ENCODE results near the gene KDELR1. TPM values are rescaled to one million over a fixed set of nuclear protein-coding genes. Genes with fewer than 3 reads are reported as not detected.

Gene KDELR1
- total and polyA plus RNA-seq, 9 of the 15 experiments (the other 6 are each of a cell fraction or from before 2014, with no cell fraction given): 6.1 to 165 (median 58.5) TPM

DNA sequence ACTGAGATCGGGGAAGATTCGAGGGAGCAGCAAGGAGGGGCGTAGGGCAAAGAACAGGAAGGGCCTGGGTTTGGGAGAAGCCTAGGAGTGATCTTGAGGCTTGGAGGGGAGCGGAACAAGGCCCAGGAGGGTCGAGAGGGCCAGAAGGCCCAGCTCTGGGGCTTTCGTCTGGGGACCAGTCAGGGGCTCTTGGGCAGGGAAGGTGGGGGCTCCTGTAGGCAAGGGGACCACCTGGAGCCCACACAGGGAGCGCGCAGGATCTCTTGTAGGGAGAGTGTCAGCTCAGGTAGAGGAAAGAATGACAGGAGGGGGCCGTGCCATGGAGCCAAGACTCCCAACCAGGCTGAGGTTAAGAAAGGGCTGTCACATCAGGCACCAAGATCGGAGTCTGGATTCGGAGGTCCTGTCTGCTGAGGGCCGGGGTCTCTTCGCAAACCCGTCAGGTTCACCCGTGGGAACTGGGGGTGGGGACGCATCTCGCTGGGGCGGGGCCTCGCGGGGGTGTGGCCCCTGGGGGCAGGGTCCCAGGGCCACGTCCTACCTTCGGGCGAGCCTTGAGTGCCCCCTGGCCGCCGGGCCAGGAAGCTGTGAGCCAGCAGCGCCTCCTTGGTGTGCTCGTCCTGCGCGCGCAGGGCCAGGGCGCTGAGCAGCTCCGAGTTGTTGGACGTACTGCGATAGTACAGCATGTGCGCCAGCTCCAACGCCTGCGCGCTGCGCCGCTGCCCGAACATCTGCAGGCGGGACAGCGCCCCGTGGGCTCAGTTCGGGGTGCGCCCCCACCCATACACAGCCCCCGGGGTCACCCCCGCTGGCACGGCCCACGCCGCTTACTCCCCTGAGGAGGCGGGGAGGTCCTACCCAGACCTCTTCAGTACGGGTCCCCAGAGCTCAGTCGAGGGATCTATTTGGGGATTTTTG, 57.6 kb downstream of the KDELR1 start:
- H3K36me3 ChIP-seq (ENCODE audit: control insufficient read depth, insufficient read depth, low read length): peaks cover 28% of the 10 kb centered on the region; the same call in 2 of the 3 replicates
- no TSS peak for BruUV-seq (replicated peaks)
- peak overlapping the region; percentile 50 for H3K4me3 ChIP-seq
- peaks cover 5% of the 10 kb centered on the region for H3K9me1 ChIP-seq (ENCODE audit: control insufficient read depth, insufficient read depth, low read length)
- peak overlapping the region; percentile 93 for H3K4me2 ChIP-seq (ENCODE audit: insufficient read depth, low read length)
- peak; percentile 90 for FAIRE-seq
- ChIA-PET CTCF (ENCODE audit: low intra/inter-chr PET ratio) (interaction anchor here (0.6 to 4.0 kb wide), 6 partner anchors 13 to 251 kb away, joined by 4 to 57 read pairs (median 5); a partner anchor contains a TSS), POLR2A (interaction anchor here (0.5 to 2.4 kb wide), 16 partner anchors 10 to 280 kb away, joined by 3 to 12 read pairs (median 3); partner anchors contain the start of genes CARD8, EMP3, GRWD1 and SYNGR4)
- DNase-seq (ENCODE audit: extremely low read depth in 1 of 4, low spot score in 3 of 4): peak; percentile 92 to 97 (median 94)
- no peaks in the 10 kb centered on the region for H3K27me3 ChIP-seq (ENCODE audit: control insufficient read depth in 2 of 2, insufficient read depth in 2 of 2, low read length in 2 of 2)
- ATAC-seq: peak; percentile 89
- peak overlapping the region; percentile 73 for H2AFZ ChIP-seq (ENCODE audit: low read depth, low read length)
- peaks cover 13% of the 10 kb centered on the region for H3K79me2 ChIP-seq (ENCODE audit: control insufficient read depth, insufficient read depth, low read length)
- H3K27ac ChIP-seq (ENCODE audit: extremely low read depth, low read depth, low read length): peak overlapping the region; percentile 91
- WGBS (ENCODE audit: insufficient coverage, low coverage, missing lambda C conversion rate): 2% methylated on average over 44 of the region's 54 CpGs
- peaks cover under 1% of the 10 kb centered on the region; the same call in 1 of the 2 replicates for H3K9me3 ChIP-seq (replicated peaks; ENCODE audit: control insufficient read depth, insufficient read depth, low read depth, low read length)
- intact Hi-C loops (cut with micrococcal nuclease): loop anchor here (1.0 to 5.0 kb wide), 4 partner anchors 13 to 819 kb away; no protein-coding TSS in a partner anchor
- H3K9ac ChIP-seq (ENCODE audit: insufficient read depth in 1 of 2, low read depth in 2 of 2, low read length in 2 of 2): peak overlapping the region; percentile 80 to 92
- peaks cover 21 to 61% of the 10 kb centered on the region in 2 experiments for H3K4me1 ChIP-seq (replicated peaks in 1 of 2; ENCODE audit: control insufficient read depth in 2 of 2, insufficient read depth in 2 of 2, low read length in 2 of 2)
- no peaks in the 10 kb centered on the region for H4K20me1 ChIP-seq (replicated peaks; ENCODE audit: control insufficient read depth, insufficient read depth, low read length)
- in situ Hi-C loops (cut with MboI): no loop called here
- peak; percentile 67 for TF ChIP-seq BRD9 (IDR thresholded peaks at IDR 0.05; ENCODE audit: low read depth, partially characterized antibody)
- peak; percentile 61; the same call in 1 of the 2 replicates for TF ChIP-seq ATF7 (IDR thresholded peaks at IDR 0.05)
- TF ChIP-seq ZNF766 (CRISPR knock-in tag; conservative IDR thresholded peaks at IDR 0.05): peak; percentile 63; the same call in 1 of the 2 replicates
- TF ChIP-seq, protein P1, sequence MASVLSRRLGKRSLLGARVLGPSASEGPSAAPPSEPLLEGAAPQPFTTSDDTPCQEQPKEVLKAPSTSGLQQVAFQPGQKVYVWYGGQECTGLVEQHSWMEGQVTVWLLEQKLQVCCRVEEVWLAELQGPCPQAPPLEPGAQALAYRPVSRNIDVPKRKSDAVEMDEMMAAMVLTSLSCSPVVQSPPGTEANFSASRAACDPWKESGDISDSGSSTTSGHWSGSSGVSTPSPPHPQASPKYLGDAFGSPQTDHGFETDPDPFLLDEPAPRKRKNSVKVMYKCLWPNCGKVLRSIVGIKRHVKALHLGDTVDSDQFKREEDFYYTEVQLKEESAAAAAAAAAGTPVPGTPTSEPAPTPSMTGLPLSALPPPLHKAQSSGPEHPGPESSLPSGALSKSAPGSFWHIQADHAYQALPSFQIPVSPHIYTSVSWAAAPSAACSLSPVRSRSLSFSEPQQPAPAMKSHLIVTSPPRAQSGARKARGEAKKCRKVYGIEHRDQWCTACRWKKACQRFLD (CRISPR knock-in tag; IDR thresholded peaks at IDR 0.05): no peak
- TF ChIP-seq THRAP3 (IDR thresholded peaks at IDR 0.05; ENCODE audit: borderline replicate concordance): 0 out of 2 replicates have a peak, but pooled peaks have one; percentile 55
- TF ChIP-seq CTCF (IDR thresholded peaks at IDR 0.05 in 2 of 3, conservative IDR thresholded peaks at IDR 0.05 in 1 of 3; ENCODE audit: insufficient read depth in 2 of 3, low read depth in 1 of 3, low read length in 3 of 3): peak; percentile 78 to 99 (median 98)
- TF ChIP-seq BCL6 (CRISPR knock-in tag; IDR thresholded peaks at IDR 0.05): no peak
- TF ChIP-seq E2F3 (CRISPR knock-in tag; IDR thresholded peaks at IDR 0.05): 0 out of 2 replicates have a peak, but pooled peaks have one; percentile 30
- 0 out of 2 replicates have a peak, but pooled peaks have one; percentile 22 for TF ChIP-seq SMARCE1 (IDR thresholded peaks at IDR 0.05)
- no peak for TF ChIP-seq POLR3G (IDR thresholded peaks at IDR 0.05; ENCODE audit: extremely low read depth, insufficient read length, insufficient replicate concordance)
- TF ChIP-seq ZNF347 (CRISPR knock-in tag; IDR thresholded peaks at IDR 0.05; ENCODE audit: low read depth): no peak
- TF ChIP-seq, protein P2, sequence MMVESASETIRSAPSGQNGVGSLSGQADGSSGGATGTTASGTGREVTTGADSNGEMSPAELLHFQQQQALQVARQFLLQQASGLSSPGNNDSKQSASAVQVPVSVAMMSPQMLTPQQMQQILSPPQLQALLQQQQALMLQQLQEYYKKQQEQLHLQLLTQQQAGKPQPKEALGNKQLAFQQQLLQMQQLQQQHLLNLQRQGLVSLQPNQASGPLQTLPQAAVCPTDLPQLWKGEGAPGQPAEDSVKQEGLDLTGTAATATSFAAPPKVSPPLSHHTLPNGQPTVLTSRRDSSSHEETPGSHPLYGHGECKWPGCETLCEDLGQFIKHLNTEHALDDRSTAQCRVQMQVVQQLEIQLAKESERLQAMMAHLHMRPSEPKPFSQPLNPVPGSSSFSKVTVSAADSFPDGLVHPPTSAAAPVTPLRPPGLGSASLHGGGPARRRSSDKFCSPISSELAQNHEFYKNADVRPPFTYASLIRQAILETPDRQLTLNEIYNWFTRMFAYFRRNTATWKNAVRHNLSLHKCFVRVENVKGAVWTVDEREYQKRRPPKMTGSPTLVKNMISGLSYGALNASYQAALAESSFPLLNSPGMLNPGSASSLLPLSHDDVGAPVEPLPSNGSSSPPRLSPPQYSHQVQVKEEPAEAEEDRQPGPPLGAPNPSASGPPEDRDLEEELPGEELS (CRISPR knock-in tag; IDR thresholded peaks at IDR 0.05; ENCODE audit: borderline replicate concordance): no peak
- TF ChIP-seq HNRNPLL (IDR thresholded peaks at IDR 0.05; ENCODE audit: low read depth, low read length, poor library complexity, severe bottlenecking): peak; percentile 68

Measured in K562 (cell line).